ENCODE results near the gene NPAS3. TPM values are rescaled to one million over a fixed set of nuclear protein-coding genes. Genes with fewer than 3 reads are reported as not detected.

Gene NPAS3
- total and polyA plus RNA-seq, 2 of the 8 experiments (the other 6 are each of a cell fraction or from before 2014, with no cell fraction given), result 0.11 to 0.60 TPM

DNA sequence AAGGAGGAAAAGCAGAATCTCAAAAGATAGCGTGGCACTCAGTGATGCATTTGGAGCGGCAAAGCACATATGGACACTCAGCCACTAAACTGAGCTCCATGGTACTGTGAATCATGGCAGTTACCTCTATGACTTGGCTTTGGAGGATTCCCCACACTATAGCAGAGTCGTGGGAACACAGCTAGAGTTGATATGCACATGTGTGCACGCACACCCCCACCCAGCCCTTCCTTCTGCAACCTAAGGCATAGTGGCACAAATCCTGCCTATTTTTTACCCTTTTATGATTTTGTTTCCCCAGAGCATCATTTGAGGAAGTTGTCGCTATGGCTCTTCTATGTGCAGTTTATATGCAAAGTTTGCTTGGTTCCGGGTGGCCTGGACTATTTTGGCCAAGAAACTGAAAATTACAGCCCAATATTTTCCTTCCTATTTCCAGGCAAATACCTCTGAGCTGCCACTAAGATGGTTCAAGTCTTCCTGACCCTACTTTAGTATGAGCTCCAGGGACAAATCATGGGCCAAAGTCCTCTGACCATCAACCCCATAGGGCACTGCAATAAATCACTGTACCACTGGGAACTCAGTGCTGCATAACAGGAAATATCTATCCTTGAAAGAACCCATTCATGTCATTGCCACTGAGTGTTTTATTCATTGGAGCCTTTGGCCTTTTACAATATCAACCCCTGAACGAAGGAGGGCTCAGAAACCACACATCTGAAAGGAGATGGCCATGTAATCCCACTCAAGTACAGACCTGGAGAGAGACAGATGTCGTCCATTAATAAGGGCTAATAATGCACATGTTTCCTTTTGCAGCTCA lies 834.7 kb downstream of the NPAS3 start:
- POLR2A ChIA-PET (ENCODE audit: partially characterized antibody), result no interaction called here
- Histone ChIP-seq H3K4me3 (ENCODE audit: extremely low read depth in 1 of 4, insufficient read depth in 2 of 4, low read depth in 3 of 4, low read length in 4 of 4) (no peak overlapping the region), H2BK15ac (ENCODE audit: low read length) (no peak overlapping the region), H3K18ac (ENCODE audit: extremely low read depth, low read length) (no peak overlapping the region), H4K5ac (ENCODE audit: insufficient read length, low read depth, low read length) (no peak overlapping the region), H3K27ac (ENCODE audit: low read depth, low read length) (no peak overlapping the region), H4K91ac (replicated peaks; ENCODE audit: insufficient read length, low read length) (no peak overlapping the region), H2BK120ac (replicated peaks; ENCODE audit: low read depth, low read length) (no peak overlapping the region), H2BK20ac (ENCODE audit: low read length) (no peak overlapping the region), H2AFZ (ENCODE audit: low read length) (no peak overlapping the region), H3K14ac (ENCODE audit: insufficient read length) (no peak overlapping the region), H4K8ac (ENCODE audit: extremely low read depth, insufficient read depth, low read length) (no peak overlapping the region), H3K4ac (replicated peaks; ENCODE audit: insufficient read length, low read depth, low read length) (no peak overlapping the region), H3K27me3 (replicated peaks in 1 of 4; ENCODE audit: control insufficient read depth in 3 of 4, extremely low read depth in 1 of 4, insufficient read depth in 3 of 4, low read length in 3 of 4) (no peaks in the 10 kb centered on the region), H3K36me3 (ENCODE audit: control insufficient read depth in 2 of 4, insufficient read depth in 4 of 4, low read length in 3 of 4) (no peaks in the 10 kb centered on the region), H3K4me1 (replicated peaks in 1 of 4; ENCODE audit: control insufficient read depth in 3 of 4, insufficient read depth in 4 of 4, low read length in 3 of 4) (peaks cover 0 to 11% (median 0%) of the 10 kb centered on the region in 4 experiments; a peak in 2 of 7 replicates), H3K9ac (replicated peaks in 1 of 4; ENCODE audit: extremely low read depth in 1 of 4, low read depth in 3 of 4, low read length in 3 of 4) (no peak overlapping the region), H3K56ac (replicated peaks; ENCODE audit: insufficient read length, low read depth, low read length) (no peak overlapping the region), H2AK5ac (ENCODE audit: low read depth, low read length) (no peak overlapping the region), H3K79me2 (ENCODE audit: control insufficient read depth in 1 of 2, insufficient read depth in 2 of 2, low read length in 2 of 2) (no peaks in the 10 kb centered on the region), H4K20me1 (replicated peaks in 1 of 2; ENCODE audit: control insufficient read depth in 1 of 2, insufficient read depth in 2 of 2, low read length in 2 of 2) (no peaks in the 10 kb centered on the region), H3K4me2 (ENCODE audit: insufficient read depth in 1 of 2, low read depth in 2 of 2, low read length in 2 of 2) (no peak overlapping the region), H3K79me1 (ENCODE audit: low read depth, low read length) (no peaks in the 10 kb centered on the region), H2BK5ac (ENCODE audit: low read depth, low read length) (no peak overlapping the region), H2BK12ac (ENCODE audit: low read depth, low read length) (no peak overlapping the region), H3K23me2 (ENCODE audit: low read depth, low read length) (no peaks in the 10 kb centered on the region), H3K23ac (ENCODE audit: insufficient read length) (no peak overlapping the region), H3K9me3 (ENCODE audit: insufficient read depth in 2 of 2, low read depth in 1 of 2, low read length in 1 of 2) (no peaks in the 10 kb centered on the region)
- 91% methylated on average over 8 of the region's 8 CpGs; no CpG with 5 or more reads in 1 of the 2 experiments for WGBS, 2 experiments (ENCODE audit: extremely low coverage in 1 of 2, insufficient coverage in 1 of 2, insufficient read length in 1 of 2, insufficient replicate concordance in 2 of 2, low coverage in 1 of 2, low lambda C conversion rate in 2 of 2, missing lambda C conversion rate in 1 of 2)
- no peak for FAIRE-seq
- DNase-seq (ENCODE audit: low read depth in 1 of 2, low spot score in 2 of 2), result no peak
- CTCF ChIA-PET (ENCODE audit: partially characterized antibody), result interaction anchor here (0.9 to 1.4 kb wide), 5 partner anchors 9 to 208 kb away, joined by 3 to 6 read pairs (median 3); no protein-coding TSS in a partner anchor
- TF ChIP-seq BACH1 (IDR thresholded peaks at IDR 0.05; ENCODE audit: low read length) (no peak), TCF12 (IDR thresholded peaks at IDR 0.05; ENCODE audit: low read depth, low read length) (no peak)

All from H1 (cell line).